Memory B cell (primary cell): ENCODE measurements around the gene JAKMIP2.
"Not testable (repeated sequence)": the region's sequence is repeated elsewhere in the genome, so short reads cannot be mapped to it uniquely, and the experiment has no call there.

ENCODE experiments used
- ATAC-seq: fragments of 150-1000 bp; cut with Tn5 transposase; 2 replicates; pipeline ENCODE4 v1.10.0; 2021; ENCODE audit warnings: low read depth, mild to moderate bottlenecking, moderate library complexity
- DNase-seq, 2 donors: peaks; one replicate each; pipeline ENCODE4 v3.0.0; 2022; ENCODE audit warnings: low spot score in 2 of 2
- H3K27ac Mint-ChIP-seq: one replicate; pipeline ENCODE4 v1.8.0; 2022; ENCODE audit warnings: mild to moderate bottlenecking, moderate library complexity, mixed read lengths
- H3K27me3 Mint-ChIP-seq: one replicate; pipeline ENCODE4 v1.8.0; 2022; ENCODE audit warnings: mixed read lengths
- H3K36me3 Mint-ChIP-seq: one replicate; pipeline ENCODE4 v1.8.0; 2022; ENCODE audit warnings: mild to moderate bottlenecking, mixed read lengths
- H3K4me1 Mint-ChIP-seq: one replicate; pipeline ENCODE4 v1.8.0; 2022; ENCODE audit warnings: mixed read lengths
- H3K4me3 Mint-ChIP-seq: one replicate; pipeline ENCODE4 v1.8.0; 2022; ENCODE audit warnings: mild to moderate bottlenecking, moderate library complexity, mixed read lengths
- H3K9me3 Mint-ChIP-seq: one replicate; pipeline ENCODE4 v1.8.0; 2022; ENCODE audit warnings: mixed read lengths

Gene JAKMIP2

GRCh38 chr5:147804334-147804733 lies 21.8 kb upstream of the JAKMIP2 start:
- Mint-ChIP-seq H3K9me3 (no peaks in the 10 kb centered on the region), H3K27me3 (peaks cover 10% of the 10 kb centered on the region), H3K27ac (no peak overlapping the region), H3K4me1 (no peaks in the 10 kb centered on the region), H3K4me3 (no peak overlapping the region), H3K36me3 (no peaks in the 10 kb centered on the region)
- ATAC-seq (no peak), DNase-seq (no peak)

GRCh38 chr5:147803926-147804325 lies 21.4 kb upstream of the JAKMIP2 start:
- DNase-seq (no peak), ATAC-seq (no peak)
- no peaks in the 10 kb centered on the region for H3K36me3 Mint-ChIP-seq
- H3K9me3 Mint-ChIP-seq: no peaks in the 10 kb centered on the region
- H3K27me3 Mint-ChIP-seq: peaks cover 10% of the 10 kb centered on the region
- no peak overlapping the region for H3K4me3 Mint-ChIP-seq
- H3K4me1 Mint-ChIP-seq: no peaks in the 10 kb centered on the region
- no peak overlapping the region for H3K27ac Mint-ChIP-seq

- not testable (repeated sequence) for H3K36me3 Mint-ChIP-seq, DNase-seq, H3K4me1 Mint-ChIP-seq, H3K9me3 Mint-ChIP-seq, H3K27me3 Mint-ChIP-seq, H3K27ac Mint-ChIP-seq, H3K4me3 Mint-ChIP-seq, ATAC-seq
Observed at GRCh38 chr5:147803161-147803560, 20.6 kb upstream of the JAKMIP2 start.

GRCh38 chr5:147801461-147801860 lies 18.9 kb upstream of the JAKMIP2 start:
- Mint-ChIP-seq H3K4me1 (no peaks in the 10 kb centered on the region), H3K27ac (no peak overlapping the region), H3K27me3 (peaks cover 10% of the 10 kb centered on the region), H3K36me3 (no peaks in the 10 kb centered on the region), H3K4me3 (no peak overlapping the region), H3K9me3 (no peaks in the 10 kb centered on the region)
- ATAC-seq (no peak), DNase-seq (no peak)

- Mint-ChIP-seq H3K36me3 (no peaks in the 10 kb centered on the region), H3K4me1 (no peaks in the 10 kb centered on the region), H3K4me3 (no peak overlapping the region), H3K9me3 (no peaks in the 10 kb centered on the region), H3K27ac (no peak overlapping the region), H3K27me3 (peaks cover 10% of the 10 kb centered on the region)
- no peak for DNase-seq
- no peak for ATAC-seq
Observed at GRCh38 chr5:147800491-147800890, 18.0 kb upstream of the JAKMIP2 start.

GRCh38 chr5:147796556-147797308 lies 14.2 kb upstream of the JAKMIP2 start:
- Mint-ChIP-seq H3K4me1 (no peaks in the 10 kb centered on the region), H3K27ac (no peak overlapping the region), H3K27me3 (peaks cover 7% of the 10 kb centered on the region), H3K9me3 (no peaks in the 10 kb centered on the region), H3K4me3 (no peak overlapping the region), H3K36me3 (no peaks in the 10 kb centered on the region)
- DNase-seq (no peak), ATAC-seq (no peak)

- no peaks in the 10 kb centered on the region for H3K9me3 Mint-ChIP-seq
- ATAC-seq: no peak
- no peaks in the 10 kb centered on the region for H3K36me3 Mint-ChIP-seq
Observed at GRCh38 chr5:147791181-147791580, 8.7 kb upstream of the JAKMIP2 start.

GRCh38 chr5:147789820-147790219 lies 7.3 kb upstream of the JAKMIP2 start:
- H3K36me3 Mint-ChIP-seq: no peaks in the 10 kb centered on the region
- DNase-seq: no peak
- no peaks in the 10 kb centered on the region for H3K4me1 Mint-ChIP-seq
- no peak for ATAC-seq
- no peak overlapping the region for H3K4me3 Mint-ChIP-seq
- no peak overlapping the region for H3K27ac Mint-ChIP-seq
- peaks cover 2% of the 10 kb centered on the region for H3K27me3 Mint-ChIP-seq
- H3K9me3 Mint-ChIP-seq: no peaks in the 10 kb centered on the region

More at GRCh38 chr5:147791181-147791580, 8.7 kb upstream of the JAKMIP2 start:
- DNase-seq: no peak
- no peak overlapping the region for H3K27ac Mint-ChIP-seq
- no peaks in the 10 kb centered on the region for H3K4me1 Mint-ChIP-seq
- H3K4me3 Mint-ChIP-seq: no peak overlapping the region
- peaks cover 2% of the 10 kb centered on the region for H3K27me3 Mint-ChIP-seq

- H3K36me3 Mint-ChIP-seq: no peaks in the 10 kb centered on the region
- no peaks in the 10 kb centered on the region for H3K9me3 Mint-ChIP-seq
- no peak for DNase-seq
- H3K27ac Mint-ChIP-seq: no peak overlapping the region
- no peak for ATAC-seq
- H3K4me3 Mint-ChIP-seq: no peak overlapping the region
- peaks cover 2% of the 10 kb centered on the region for H3K27me3 Mint-ChIP-seq
- H3K4me1 Mint-ChIP-seq: no peaks in the 10 kb centered on the region
Observed at GRCh38 chr5:147788023-147788422, 5.5 kb upstream of the JAKMIP2 start.

- Mint-ChIP-seq H3K27ac (no peak overlapping the region), H3K27me3 (peaks cover 2% of the 10 kb centered on the region), H3K4me3 (no peak overlapping the region), H3K4me1 (no peaks in the 10 kb centered on the region), H3K36me3 (no peaks in the 10 kb centered on the region), H3K9me3 (no peaks in the 10 kb centered on the region)
- ATAC-seq (no peak), DNase-seq (no peak)
Observed at GRCh38 chr5:147786142-147786541, 3.6 kb upstream of the JAKMIP2 start.

GRCh38 chr5:147784146-147784987 lies 1.8 kb upstream of the JAKMIP2 start:
- no peaks in the 10 kb centered on the region for H3K36me3 Mint-ChIP-seq
- H3K4me3 Mint-ChIP-seq: no peak overlapping the region
- DNase-seq: no peak
- H3K27me3 Mint-ChIP-seq: peaks cover 2% of the 10 kb centered on the region
- H3K9me3 Mint-ChIP-seq: no peaks in the 10 kb centered on the region
- H3K4me1 Mint-ChIP-seq: no peaks in the 10 kb centered on the region
- no peak for ATAC-seq
- no peak overlapping the region for H3K27ac Mint-ChIP-seq

- Mint-ChIP-seq H3K36me3 (no peaks in the 10 kb centered on the region), H3K27ac (no peak overlapping the region), H3K9me3 (no peaks in the 10 kb centered on the region), H3K4me1 (no peaks in the 10 kb centered on the region), H3K27me3 (no peaks in the 10 kb centered on the region), H3K4me3 (no peak overlapping the region)
- no peak for DNase-seq
- no peak for ATAC-seq
Observed at GRCh38 chr5:147780924-147781573, 1.5 kb downstream of the JAKMIP2 start.

GRCh38 chr5:147779694-147780093 lies 2.8 kb downstream of the JAKMIP2 start:
- H3K36me3 Mint-ChIP-seq: no peaks in the 10 kb centered on the region
- no peak overlapping the region for H3K27ac Mint-ChIP-seq
- no peaks in the 10 kb centered on the region for H3K4me1 Mint-ChIP-seq
- ATAC-seq (no peak), DNase-seq (no peak)
- no peaks in the 10 kb centered on the region for H3K9me3 Mint-ChIP-seq
- H3K27me3 Mint-ChIP-seq: no peaks in the 10 kb centered on the region
- no peak overlapping the region for H3K4me3 Mint-ChIP-seq

GRCh38 chr5:147776989-147777388 lies 5.5 kb downstream of the JAKMIP2 start:
- no peaks in the 10 kb centered on the region for H3K27me3 Mint-ChIP-seq
- no peak overlapping the region for H3K27ac Mint-ChIP-seq
- H3K36me3 Mint-ChIP-seq: no peaks in the 10 kb centered on the region
- H3K9me3 Mint-ChIP-seq: no peaks in the 10 kb centered on the region
- DNase-seq (no peak), ATAC-seq (no peak)
- H3K4me3 Mint-ChIP-seq: no peak overlapping the region
- no peaks in the 10 kb centered on the region for H3K4me1 Mint-ChIP-seq
